SK-N-SH (cell line): ENCODE results near the gene SRRM4. TPM values are rescaled to one million over a fixed set of nuclear protein-coding genes. Genes with fewer than 3 reads are reported as not detected.

Experiments
- CTCF ChIA-PET: fragments of 300-600, 350-600 bp; formaldehyde crosslinking; extraction: SDS; loops from one replicate; lab custom pipeline; 2021; lab: Yijun Ruan, JAX
- POLR2A ChIA-PET: fragments of 350-600 bp; sonication (Branson Sonifier 250); formaldehyde crosslinking; extraction: SDS; loops from one replicate; lab custom pipeline; 2020; ENCODE audit warnings: antibody characterized with exemption, inconsistent platforms; lab: Yijun Ruan, JAX
- DNase-seq: peaks from one replicate; pipeline ENCODE4 v3.0.0; 2012
- H2AFZ ChIP-seq: fragments of 200-600 bp; sonication (generic); 2 replicates; pipeline ENCODE4 v1.8.1; 2016; ENCODE audit warnings: antibody characterized with exemption, mild to moderate bottlenecking, low read depth
- H3F3A ChIP-seq: fragments of 200-600 bp; sonication (generic); replicated peaks from 2 replicates; pipeline ENCODE3; 2016; ENCODE audit warnings: antibody characterized with exemption, mild to moderate bottlenecking; ENCODE audit not compliant: insufficient read depth
- H3K27ac ChIP-seq, 2 experiments: fragments of 200-500 bp in 1 of 2; fragments of 200-600 bp in 1 of 2; sonication (Bioruptor generic) in 1 of 2; sonication (generic), shearing (Covaris generic) in 1 of 2; 2 replicates each; pipeline versions ENCODE4 v1.5.1 to v1.6.1; 2014 to 2016; ENCODE audit warnings: low read depth in 2 of 2, inconsistent platforms in 1 of 2, low read length in 1 of 2, mild to moderate bottlenecking in 1 of 2, mixed read lengths in 1 of 2
- H3K27me3 ChIP-seq: fragments of 200-600 bp; sonication (generic), shearing (Covaris generic); 2 replicates; pipeline ENCODE4 v1.6.1; 2016; ENCODE audit warnings: mixed run types; ENCODE audit not compliant: insufficient read depth
- H3K36me3 ChIP-seq, 2 experiments: fragments of 200-500 bp in 1 of 2; fragments of 200-600 bp in 1 of 2; sonication (Bioruptor generic) in 1 of 2; sonication (generic) in 1 of 2; replicated peaks in 1 of 2; 2 replicates each; pipeline versions ENCODE3 to v1.5.1; 2014 to 2016; ENCODE audit warnings: low read length in 1 of 2, mild to moderate bottlenecking in 1 of 2; ENCODE audit not compliant: insufficient read depth in 2 of 2, control insufficient read depth in 1 of 2
- H3K4me1 ChIP-seq, 2 experiments: fragments of 200-500 bp in 1 of 2; fragments of 200-600 bp in 1 of 2; sonication (Bioruptor generic) in 1 of 2; sonication (generic), shearing (Covaris generic) in 1 of 2; 2 replicates each; pipeline versions ENCODE4 v1.5.1 to v1.6.1; 2014 to 2016; ENCODE audit warnings: low read depth in 1 of 2, low read length in 1 of 2, mixed run types in 1 of 2; ENCODE audit not compliant: insufficient read depth in 2 of 2, control insufficient read depth in 1 of 2
- H3K4me2 ChIP-seq: fragments of 200-600 bp; sonication (generic), shearing (Covaris generic); 2 replicates; pipeline ENCODE4 v1.6.1; 2017; ENCODE audit warnings: mixed run types
- H3K4me3 ChIP-seq, 2 experiments: fragments of 200-500 bp in 1 of 2; fragments of 200-600 bp in 1 of 2; sonication (Bioruptor generic) in 1 of 2; sonication (generic), shearing (Covaris generic) in 1 of 2; 2 replicates each; pipeline versions ENCODE4 v1.5.1 to v1.8.1; 2014 to 2016; ENCODE audit warnings: low read depth in 2 of 2, inconsistent platforms in 1 of 2, low read length in 1 of 2, mild to moderate bottlenecking in 1 of 2, mixed read lengths in 1 of 2, moderate library complexity in 1 of 2
- H3K79me2 ChIP-seq: fragments of 200-600 bp; sonication (generic); 2 replicates; pipeline ENCODE4 v1.8.1; 2017; ENCODE audit warnings: mild to moderate bottlenecking; ENCODE audit not compliant: insufficient read depth
- H3K9ac ChIP-seq: fragments of 200-600 bp; sonication (generic); 2 replicates; pipeline ENCODE4 v1.6.1; 2017; ENCODE audit warnings: mixed run types
- H3K9me2 ChIP-seq: fragments of 200-600 bp; sonication (generic); 2 replicates; pipeline ENCODE4 v1.6.1; 2017; ENCODE audit warnings: mixed run types
- H3K9me3 ChIP-seq: fragments of 200-600 bp; sonication (generic); 2 replicates; pipeline ENCODE4 v1.6.1; 2017; ENCODE audit warnings: mixed run types, mild to moderate bottlenecking, moderate library complexity
- H4K20me1 ChIP-seq: fragments of 200-600 bp; sonication (generic); 2 replicates; pipeline ENCODE4 v1.6.1; 2017; ENCODE audit warnings: mild to moderate bottlenecking, mixed run types; ENCODE audit not compliant: insufficient read depth
- CHD2 ChIP-seq: fragments of 150-350 bp; IDR thresholded peaks from 2 replicates; pipeline ENCODE4 v1.6.1; 2018; ENCODE audit warnings: low read length; ENCODE audit not compliant: partially characterized antibody
- GABPA ChIP-seq: IDR thresholded peaks from 2 replicates; pipeline ENCODE4 v1.4.0; 2012; ENCODE audit warnings: low read depth, mild to moderate bottlenecking
- IRF3 ChIP-seq: fragments of 150-350 bp; IDR thresholded peaks from 2 replicates; pipeline ENCODE4 v1.6.1; 2016; ENCODE audit warnings: mild to moderate bottlenecking, low read depth, low read length
- JUND ChIP-seq: IDR thresholded peaks from 2 replicates; pipeline ENCODE4 v1.4.0; 2012
- MXI1 ChIP-seq: IDR thresholded peaks from 2 replicates; pipeline ENCODE4 v1.6.1; 2012; ENCODE audit warnings: mild to moderate bottlenecking, low read depth, low read length, improper control_type of control experiment
- NFIC ChIP-seq: IDR thresholded peaks from 2 replicates; pipeline ENCODE4 v1.4.0; 2012; ENCODE audit warnings: borderline replicate concordance
- PBX3 ChIP-seq: IDR thresholded peaks from 2 replicates; pipeline ENCODE4; 2012
- POLR2AphosphoS5 ChIP-seq: IDR thresholded peaks from 2 replicates; pipeline ENCODE4 v1.6.1; 2012; ENCODE audit warnings: low read depth, low read length
- RFX5 ChIP-seq: IDR thresholded peaks from 2 replicates; pipeline ENCODE4 v1.6.1; 2012; ENCODE audit warnings: mild to moderate bottlenecking, improper control_type of control experiment, low read length
- RXRA ChIP-seq: IDR thresholded peaks from 2 replicates; pipeline ENCODE4 v1.4.0; 2012; ENCODE audit warnings: low read depth, mild to moderate bottlenecking, borderline replicate concordance
- SIN3A ChIP-seq: IDR thresholded peaks from 2 replicates; pipeline ENCODE4 v1.6.1; 2012; ENCODE audit warnings: low read depth, mild to moderate bottlenecking, low read length, moderate library complexity, borderline replicate concordance
- TAF1 ChIP-seq: IDR thresholded peaks from 2 replicates; pipeline ENCODE4 v1.6.1; 2012; ENCODE audit warnings: low read depth, mild to moderate bottlenecking, low read length, moderate library complexity, borderline replicate concordance
- TCF12 ChIP-seq: IDR thresholded peaks from 2 replicates; pipeline ENCODE4 v1.4.0; 2012
- TEAD4 ChIP-seq: IDR thresholded peaks from 2 replicates; pipeline ENCODE4 v1.4.0; 2012; ENCODE audit warnings: mild to moderate bottlenecking, borderline replicate concordance; ENCODE audit not compliant: insufficient read depth
- YY1 ChIP-seq: IDR thresholded peaks from 2 replicates; pipeline ENCODE4 v1.4.0; 2012; ENCODE audit warnings: low read depth, mild to moderate bottlenecking
- ZBTB33 ChIP-seq: IDR thresholded peaks from 2 replicates; pipeline ENCODE4 v1.4.0; 2012; ENCODE audit warnings: low read depth, borderline replicate concordance
- WGBS: methylation state at CpG from one replicate; pipeline ENCODE4 v1.1.6; 2017; ENCODE audit warnings: low lambda C conversion rate; 5-methylcytosine and 5-hydroxymethylcytosine counted together
- polyA plus RNA-seq, 3 experiments: library from polyadenylated mRNA; depleted of rRNA; stranded (reverse); fragments of >200 nt; gene quantifications; 2 replicates each; pipeline ENCODE4 v1.2.3, GENCODE V29; 2012

The SRRM4 gene
- polyA plus RNA-seq, 1 of the 3 experiments (the other 2 are of a cell fraction), result 0.03 TPM

GRCh38 chr12:119171291-119171690, 189.9 kb downstream of the SRRM4 start (continued):
- TF ChIP-seq ZBTB33, result no peak

GRCh38 chr12:119171691-119172425, 190.5 kb downstream of the SRRM4 start:
- Histone ChIP-seq H3K9ac (no peak overlapping the region), H3K4me2 (no peak overlapping the region), H3K79me2 (no peaks in the 10 kb centered on the region), H3K9me2 (no peaks in the 10 kb centered on the region), H3K27ac (no peak overlapping the region), H2AFZ (no peak overlapping the region), H4K20me1 (no peaks in the 10 kb centered on the region), H3K4me3 (no peak overlapping the region), H3K4me1 (no peaks in the 10 kb centered on the region), H3F3A (no peaks in the 10 kb centered on the region), H3K36me3 (no peaks in the 10 kb centered on the region), H3K27me3 (no peaks in the 10 kb centered on the region), H3K9me3 (no peaks in the 10 kb centered on the region)
- DNase-seq, result no peak
- 49% methylated on average over 15 of the region's 15 CpGs for WGBS
- TF ChIP-seq RFX5 (no peak), JUND (no peak)
- ChIA-PET POLR2A (no interaction called here), CTCF (no interaction called here)

GRCh38 chr12:119175081-119175480, 193.7 kb downstream of the SRRM4 start:
- CTCF ChIA-PET, result interaction anchor here (1.1 to 2.2 kb wide), 3 partner anchors 25 to 238 kb away, joined by 3 to 8 read pairs (median 3); no protein-coding TSS in a partner anchor
- H3K27me3 ChIP-seq, result no peaks in the 10 kb centered on the region
- POLR2A ChIA-PET, result no interaction called here
- H3K9ac ChIP-seq, result no peak overlapping the region
- WGBS, result 43% methylated on average over 1 of the region's 5 CpGs
- H3K4me1 ChIP-seq, result peaks cover 0 to 10% of the 10 kb centered on the region in 2 experiments; a peak in 1 of 4 replicates
- no peak overlapping the region for H2AFZ ChIP-seq
- no peak overlapping the region for H3K27ac ChIP-seq
- H4K20me1 ChIP-seq, result no peaks in the 10 kb centered on the region
- no peak overlapping the region for H3K4me3 ChIP-seq
- DNase-seq, result no peak
- no peaks in the 10 kb centered on the region for H3F3A ChIP-seq
- H3K9me2 ChIP-seq, result no peaks in the 10 kb centered on the region
- H3K36me3 ChIP-seq, result no peaks in the 10 kb centered on the region
- H3K9me3 ChIP-seq, result no peaks in the 10 kb centered on the region
- no peak overlapping the region for H3K4me2 ChIP-seq
- H3K79me2 ChIP-seq, result no peaks in the 10 kb centered on the region
- no peak for TF ChIP-seq TAF1
- TF ChIP-seq NFIC, result no peak
- no peak for TF ChIP-seq CHD2
- TF ChIP-seq MXI1, result no peak
- TF ChIP-seq RXRA, result no peak
- no peak for TF ChIP-seq TCF12
- no peak for TF ChIP-seq SIN3A
- no peak for TF ChIP-seq IRF3
- no peak for TF ChIP-seq PBX3
- TF ChIP-seq TEAD4, result no peak
- no peak for TF ChIP-seq GABPA
- no peak for TF ChIP-seq ZBTB33
- no peak for TF ChIP-seq YY1
- no peak for TF ChIP-seq POLR2AphosphoS5
